Testis (tissue), 5 donors: ENCODE data around the gene RBM45. TPM values are rescaled to one million over a fixed set of nuclear protein-coding genes. Genes with fewer than 3 reads are reported as not detected.

Source experiments
- DNase-seq: peaks from one replicate; pipeline ENCODE4 v3.0.0-alpha.2; 2019
- H3K27ac ChIP-seq, 2 donors: fragments of 200-600 bp; sonication (generic); one replicate each; pipeline ENCODE4 v1.5.1; 2019
- H3K27me3 ChIP-seq: fragments of 200-600 bp; sonication (generic); one replicate; pipeline ENCODE4 v1.5.1; 2019
- H3K36me3 ChIP-seq: fragments of 200-600 bp; sonication (generic); one replicate; pipeline ENCODE4 v1.5.1; 2017; ENCODE audit warnings: low read depth; ENCODE audit errors: missing control alignments
- H3K4me1 ChIP-seq: fragments of 200-600 bp; sonication (generic); one replicate; pipeline ENCODE4 v1.5.1; 2019
- H3K4me3 ChIP-seq, 2 donors: fragments of 200-600 bp; sonication (generic); one replicate each; pipeline ENCODE4 v1.5.1; 2017 to 2019
- H3K9me3 ChIP-seq: fragments of 200-600 bp; sonication (generic); one replicate; pipeline ENCODE4 v1.5.1; 2017
- CTCF ChIP-seq, 3 experiments: fragments of 450-650 bp in 2 of 3; fragments of 200-600 bp in 1 of 3; sonication (generic) in 1 of 3; IDR thresholded peaks; one replicate each; pipeline ENCODE4 v1.5.1; 2016 to 2019; ENCODE audit warnings: antibody characterized with exemption in 3 of 3, mild to moderate bottlenecking in 2 of 3, moderate library complexity in 1 of 3
- POLR2A ChIP-seq: fragments of 450-650 bp; IDR thresholded peaks from one replicate; pipeline ENCODE4 v1.6.1; 2017; ENCODE audit warnings: antibody characterized with exemption, mild to moderate bottlenecking, moderate library complexity
- WGBS, 2 donors: methylation state at CpG; one replicate each; pipeline ENCODE4 v1.1.5; 2018; 5-methylcytosine and 5-hydroxymethylcytosine counted together
- intact Hi-C: fragments of 100-400 bp; cut with DNase I; formaldehyde crosslinking; loops from one replicate; pipeline ENCODE4 v1.15.1; 2023; ENCODE audit warnings: low total_unique reads
- long read RNA-seq, 2 donors: transcript quantifications; one replicate each; lab custom pipeline, GENCODE V29; 2026
- polyA plus RNA-seq: library from polyadenylated mRNA; stranded (reverse); fragments of 350-450 nt; fragmentation: Illumina TruSeq; extraction: RNeasy Lipid Tissue Mini Kit (QIAGEN cat#74804); gene quantifications from one replicate; pipeline ENCODE4 v1.2.3, GENCODE V29; 2014; ENCODE audit warnings: low read depth, low replicate concordance; ENCODE audit not compliant: insufficient read depth
- total RNA-seq, 2 donors: library from RNA; depleted of rRNA; stranded (reverse); fragments of >200 nt; gene quantifications; one replicate each; pipeline ENCODE4 v1.2.3, GENCODE V29; 2016

The RBM45 gene, protein sequence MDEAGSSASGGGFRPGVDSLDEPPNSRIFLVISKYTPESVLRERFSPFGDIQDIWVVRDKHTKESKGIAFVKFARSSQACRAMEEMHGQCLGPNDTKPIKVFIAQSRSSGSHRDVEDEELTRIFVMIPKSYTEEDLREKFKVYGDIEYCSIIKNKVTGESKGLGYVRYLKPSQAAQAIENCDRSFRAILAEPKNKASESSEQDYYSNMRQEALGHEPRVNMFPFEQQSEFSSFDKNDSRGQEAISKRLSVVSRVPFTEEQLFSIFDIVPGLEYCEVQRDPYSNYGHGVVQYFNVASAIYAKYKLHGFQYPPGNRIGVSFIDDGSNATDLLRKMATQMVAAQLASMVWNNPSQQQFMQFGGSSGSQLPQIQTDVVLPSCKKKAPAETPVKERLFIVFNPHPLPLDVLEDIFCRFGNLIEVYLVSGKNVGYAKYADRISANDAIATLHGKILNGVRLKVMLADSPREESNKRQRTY
- total RNA-seq (10 to 100 TPM; 18.6 to 26.8 TPM), polyA plus RNA-seq (11.2 TPM)
- long read RNA-seq, donor 1, partial matches to known transcripts: 0 of 4 reads
- long read RNA-seq, donor 1, other reads (novel, unspliced or antisense): 0 of 4 reads
- long read RNA-seq, donor 2, partial matches to known transcripts: 0 of 3 reads
- long read RNA-seq, donor 2, other reads (novel, unspliced or antisense): 0 of 3 reads

DNA sequence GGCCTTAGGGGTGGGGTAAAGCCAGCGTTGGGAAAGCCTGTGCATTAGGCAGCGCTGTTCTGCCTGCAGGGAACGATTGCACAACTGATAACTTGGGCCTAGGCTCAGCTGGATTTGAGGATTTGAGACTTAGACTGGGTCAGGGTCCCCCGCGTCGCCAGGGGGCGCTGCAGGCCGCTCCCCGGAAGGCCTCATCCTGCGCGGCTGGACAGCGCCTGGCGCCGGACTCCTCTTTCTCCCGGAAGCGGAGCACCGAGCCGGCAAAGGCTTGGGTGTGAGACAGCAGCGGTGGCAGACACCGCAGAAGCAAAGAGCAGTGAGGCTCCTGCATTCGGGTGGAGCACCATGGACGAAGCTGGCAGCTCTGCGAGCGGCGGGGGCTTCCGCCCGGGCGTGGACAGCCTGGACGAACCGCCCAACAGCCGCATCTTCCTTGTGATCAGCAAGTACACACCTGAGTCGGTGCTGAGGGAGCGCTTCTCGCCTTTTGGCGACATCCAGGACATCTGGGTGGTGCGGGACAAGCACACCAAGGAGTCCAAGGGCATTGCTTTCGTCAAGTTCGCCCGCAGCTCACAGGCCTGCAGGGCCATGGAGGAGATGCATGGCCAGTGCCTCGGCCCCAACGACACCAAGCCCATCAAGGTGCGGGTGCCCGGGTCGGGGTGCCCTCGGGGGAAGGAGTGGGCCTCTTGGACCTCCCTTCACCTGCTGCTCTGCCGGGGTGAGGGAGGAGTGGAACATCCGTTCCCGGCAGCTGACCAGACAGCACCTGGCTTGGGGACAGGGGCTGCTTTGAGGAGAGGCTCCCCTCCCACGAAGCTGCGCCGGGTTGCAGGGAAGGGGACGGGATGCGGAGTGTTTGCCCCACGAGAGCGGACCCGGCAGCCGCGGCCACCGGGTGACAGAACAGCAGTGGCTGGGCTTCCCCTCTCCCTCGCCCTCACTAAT lies at the start of gene RBM45:
Gene RBM45, plus strand, starts transcription at position 236 of the 951 bp plus-strand sequence. Its CDS starts 110 bp downstream, at position 346.
- 0 to 1% methylated on average over 22 to 56 of the region's 60 CpGs for WGBS, 2 donors
- Histone ChIP-seq H3K4me3 (peak within 1 kb of the TSS; percentile 69 to 86), H3K4me1 (peaks cover 9% of the 10 kb centered on the region), H3K36me3 (no peaks in the 10 kb centered on the region), H3K27me3 (no peaks in the 10 kb centered on the region), H3K9me3 (no peaks in the 10 kb centered on the region), H3K27ac (peak within 1 kb of the TSS; percentile 23 to 66)
- DNase-seq: peak; percentile 93
- intact Hi-C loops: no loop called here
- no peak for TF ChIP-seq POLR2A
- TF ChIP-seq CTCF (IDR thresholded peaks at IDR 0.05): peak; percentile 94 to 95 (median 95)

DNA sequence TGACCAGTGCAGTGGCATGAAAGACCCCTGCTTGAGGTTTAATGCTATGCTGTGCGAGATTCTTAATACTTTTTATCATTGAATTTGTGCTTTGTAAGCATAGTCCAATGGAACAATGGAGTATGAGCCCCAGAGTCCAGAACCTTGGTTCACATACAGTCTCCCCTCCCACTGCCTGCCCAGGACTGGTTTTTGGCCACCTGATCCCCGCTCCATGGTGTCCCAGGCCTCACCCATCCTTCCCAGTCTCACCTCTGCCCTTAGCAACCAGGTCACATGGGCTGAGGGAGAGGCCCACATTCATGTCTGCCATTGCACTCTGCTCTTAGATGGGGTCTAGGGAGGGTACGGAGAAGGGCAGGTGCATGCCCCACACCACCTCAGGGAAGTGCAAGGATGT lies 45.9 kb upstream of the RBM45 start:
- Histone ChIP-seq H3K4me3 (no peak overlapping the region), H3K4me1 (no peaks in the 10 kb centered on the region), H3K9me3 (no peaks in the 10 kb centered on the region), H3K27ac (no peak overlapping the region), H3K27me3 (no peaks in the 10 kb centered on the region), H3K36me3 (no peaks in the 10 kb centered on the region)
- no peak for TF ChIP-seq CTCF (IDR thresholded peaks at IDR 0.05)
- TF ChIP-seq POLR2A: no peak
- WGBS, 2 donors: 88 to 94% methylated on average over 3 of the region's 3 CpGs
- intact Hi-C loops: no loop called here
- no peak for DNase-seq

- TF ChIP-seq POLR2A: no peak
- no peak for TF ChIP-seq CTCF (IDR thresholded peaks at IDR 0.05)
- Histone ChIP-seq H3K27me3 (no peaks in the 10 kb centered on the region), H3K4me1 (no peaks in the 10 kb centered on the region), H3K36me3 (no peaks in the 10 kb centered on the region), H3K27ac (no peak overlapping the region), H3K4me3 (no peak overlapping the region), H3K9me3 (no peaks in the 10 kb centered on the region)
- no peak for DNase-seq
- 100% methylated on average over 1 of the region's 1 CpG for WGBS, 2 donors
- intact Hi-C loops: no loop called here
Measured at GRCh38 chr2:178066890-178067669, 45.2 kb upstream of the RBM45 start.

GRCh38 chr2:178068823-178069454 lies 43.3 kb upstream of the RBM45 start:
- H3K36me3 ChIP-seq: no peaks in the 10 kb centered on the region
- no peak overlapping the region for H3K4me3 ChIP-seq
- H3K9me3 ChIP-seq: no peaks in the 10 kb centered on the region
- no peak overlapping the region for H3K27ac ChIP-seq
- TF ChIP-seq POLR2A (no peak), CTCF (IDR thresholded peaks at IDR 0.05) (no peak)
- no peaks in the 10 kb centered on the region for H3K27me3 ChIP-seq
- WGBS, 2 donors: 78 to 86% methylated on average over 1 of the region's 1 CpG
- H3K4me1 ChIP-seq: no peaks in the 10 kb centered on the region
- DNase-seq: no peak
- intact Hi-C loops: no loop called here
